Panc1 (cell line): ENCODE measurements around the gene SIAH1. TPM values are rescaled to one million over a fixed set of nuclear protein-coding genes. Genes with fewer than 3 reads are reported as not detected.
"Not testable (repeated sequence)": the region's sequence is repeated elsewhere in the genome, so short reads cannot be mapped to it uniquely, and the experiment has no call there.

Source experiments
- ATAC-seq: fragments of 200-7000 bp; cut with Tn5 transposase; 2 replicates; pipeline ENCODE4 v1.9.1; 2020; ENCODE audit warnings: mild to moderate bottlenecking, moderate library complexity
- BruUV-seq: library from RNA; stranded (reverse); fragments of 400-500 nt; replicated peaks from 2 replicates; lab custom pipeline; 2021; lab: Mats Ljungman, UMichigan
- CTCF ChIA-PET: fragments of 300-600 bp; sonication (Branson Sonifier 250); formaldehyde crosslinking; loops from one replicate; lab custom pipeline; 2022; ENCODE audit warnings: antibody characterized with exemption; lab: Charles Lee
- POLR2A ChIA-PET: fragments of 300-600 bp; sonication (Branson Sonifier 250); formaldehyde crosslinking; loops from one replicate; lab custom pipeline; 2022; ENCODE audit warnings: antibody characterized with exemption; lab: Charles Lee
- DNase-seq: peaks from one replicate; pipeline ENCODE4 v3.0.0-alpha.2; 2010; ENCODE audit warnings: low read depth, low spot score
- H3K27ac ChIP-seq: 2 replicates; pipeline ENCODE4 v1.5.1; 2011; ENCODE audit warnings: mild to moderate bottlenecking, low read length, inconsistent platforms
- H3K27me3 ChIP-seq: fragments of 200-500 bp; sonication (Bioruptor generic); 2 replicates; pipeline ENCODE4 v1.6.0; 2014; ENCODE audit warnings: low read length, inconsistent platforms; ENCODE audit not compliant: control insufficient read depth, insufficient read depth
- H3K36me3 ChIP-seq: fragments of 200-500 bp; sonication (Bioruptor generic); 2 replicates; pipeline ENCODE4 v1.5.1; 2014; ENCODE audit warnings: inconsistent platforms, mild to moderate bottlenecking, low read length, moderate library complexity; ENCODE audit not compliant: control insufficient read depth, insufficient read depth
- H3K4me1 ChIP-seq: 2 replicates; pipeline ENCODE4 v1.5.1; 2011; ENCODE audit warnings: inconsistent platforms, mild to moderate bottlenecking, low read length, moderate library complexity; ENCODE audit not compliant: control insufficient read depth, insufficient read depth
- H3K4me3 ChIP-seq, 2 experiments: 2 replicates each; pipeline ENCODE4 v1.5.1; 2011 to 2012; ENCODE audit warnings: low read depth in 2 of 2, low read length in 2 of 2, mild to moderate bottlenecking in 2 of 2, inconsistent platforms in 1 of 2, moderate library complexity in 1 of 2
- H3K9me3 ChIP-seq: fragments of 200-500 bp; sonication (Bioruptor generic); 2 replicates; pipeline ENCODE4 v1.5.1; 2014; ENCODE audit warnings: low read depth, mild to moderate bottlenecking, inconsistent platforms, low read length, moderate library complexity; ENCODE audit not compliant: control insufficient read depth, insufficient read depth
- CTCF ChIP-seq: fragments of 450-650 bp; IDR thresholded peaks from 2 replicates; pipeline ENCODE4 v1.5.1; 2017; ENCODE audit warnings: mild to moderate bottlenecking
- POLR2AphosphoS5 ChIP-seq: IDR thresholded peaks from 2 replicates; pipeline ENCODE4 v1.6.1; 2012; ENCODE audit warnings: mild to moderate bottlenecking, low read depth, low read length, moderate library complexity
- REST ChIP-seq, 2 experiments: IDR thresholded peaks; 2 replicates each; pipeline ENCODE4 v1.6.1; 2011 to 2012; ENCODE audit warnings: low read depth in 2 of 2, control low read depth in 1 of 2, low read length in 1 of 2, mild to moderate bottlenecking in 1 of 2, moderate library complexity in 1 of 2; ENCODE audit not compliant: insufficient read depth in 1 of 2
- SIN3A ChIP-seq: IDR thresholded peaks from 2 replicates; pipeline ENCODE4 v1.6.1; 2012; ENCODE audit warnings: low read depth, mild to moderate bottlenecking, low read length, moderate library complexity, borderline replicate concordance; ENCODE audit not compliant: insufficient read depth
- TCF7L2 ChIP-seq: IDR thresholded peaks from 2 replicates; pipeline ENCODE4 v1.6.1; 2011; ENCODE audit warnings: mild to moderate bottlenecking, low read depth, low read length, inconsistent platforms
- in situ Hi-C: cut with HindIII; loops from 2 replicates; pipeline ENCODE4 v1.10.0; 2016; ENCODE audit warnings: low sequenced_read_pairs, low pct_unique_long_range_greater_than_20kb
- intact Hi-C: fragments of 100-400 bp; cut with micrococcal nuclease; formaldehyde crosslinking; loops from one replicate; pipeline ENCODE4 v1.10.0; 2022; ENCODE audit not compliant: unreplicated experiment
- total RNA-seq: library from RNA; stranded (reverse); gene quantifications from one replicate; pipeline ENCODE4 v1.2.1, GENCODE V29; 2021; ENCODE audit not compliant: unreplicated experiment

The SIAH1 gene
- total RNA-seq, 1 experiment from 2014 or later: 18.8 TPM

GRCh38 chr16:48378276-48378675 lies 6.9 kb downstream of the SIAH1 start:
- DNase-seq (no peak), ATAC-seq (no peak)
- no peak overlapping the region for H3K4me3 ChIP-seq
- H3K9me3 ChIP-seq: no peaks in the 10 kb centered on the region
- intact Hi-C loops: no loop called here
- CTCF ChIA-PET: no interaction called here
- POLR2A ChIA-PET: no interaction called here
- H3K27ac ChIP-seq: no peak overlapping the region
- no peak for TF ChIP-seq CTCF
- no peak for TF ChIP-seq TCF7L2
- no peak for TF ChIP-seq POLR2AphosphoS5
- no peak for TF ChIP-seq SIN3A
- no peak for TF ChIP-seq REST (IDR thresholded peaks at IDR 0.05; ENCODE audit: insufficient read depth in 1 of 2, low read depth in 2 of 2, low read length in 1 of 2)
- peaks cover 17% of the 10 kb centered on the region for H3K4me1 ChIP-seq
- in situ Hi-C loops: no loop called here
- H3K36me3 ChIP-seq: no peaks in the 10 kb centered on the region; the same call in 1 of the 2 replicates
- H3K27me3 ChIP-seq: no peaks in the 10 kb centered on the region
- no TSS peak for BruUV-seq

- in situ Hi-C loops, H3K9me3 ChIP-seq, DNase-seq, H3K4me3 ChIP-seq, ATAC-seq, BruUV-seq, H3K27ac ChIP-seq, intact Hi-C loops, H3K36me3 ChIP-seq, H3K27me3 ChIP-seq: not testable (repeated sequence)
- peaks cover 12% of the 10 kb centered on the region for H3K4me1 ChIP-seq
- ChIA-PET CTCF (interaction anchor here (0.6 kb wide), 1 partner anchor 12 kb away, joined by 3 read pairs; no protein-coding TSS in a partner anchor), POLR2A (interaction anchor here (0.7 kb wide), 1 partner anchor 246 kb away, joined by 3 read pairs; no protein-coding TSS in a partner anchor)
These were observed 7.9 kb downstream of the SIAH1 start for GRCh38 chr16:48377301-48377700.

GRCh38 chr16:48374255-48374654 lies 11.0 kb downstream of the SIAH1 start:
- ChIA-PET POLR2A (no interaction called here), CTCF (interaction anchor here (1.0 kb wide), 1 partner anchor 8 kb away, joined by 3 read pairs; no protein-coding TSS in a partner anchor)
- no TSS peak for BruUV-seq
- in situ Hi-C loops (no loop called here), intact Hi-C loops (no loop called here)
- Histone ChIP-seq H3K27ac (no peak overlapping the region), H3K9me3 (no peaks in the 10 kb centered on the region), H3K27me3 (no peaks in the 10 kb centered on the region), H3K36me3 (no peaks in the 10 kb centered on the region), H3K4me1 (peaks cover 17% of the 10 kb centered on the region), H3K4me3 (no peak overlapping the region)
- ATAC-seq: no peak
- DNase-seq: no peak
- TF ChIP-seq POLR2AphosphoS5 (no peak), SIN3A (no peak), REST (IDR thresholded peaks at IDR 0.05; ENCODE audit: insufficient read depth in 1 of 2, low read depth in 2 of 2, low read length in 1 of 2) (no peak), TCF7L2 (no peak), CTCF (no peak)
